ENCODE measurements around the gene FAM168A.

The FAM168A gene

DNA sequence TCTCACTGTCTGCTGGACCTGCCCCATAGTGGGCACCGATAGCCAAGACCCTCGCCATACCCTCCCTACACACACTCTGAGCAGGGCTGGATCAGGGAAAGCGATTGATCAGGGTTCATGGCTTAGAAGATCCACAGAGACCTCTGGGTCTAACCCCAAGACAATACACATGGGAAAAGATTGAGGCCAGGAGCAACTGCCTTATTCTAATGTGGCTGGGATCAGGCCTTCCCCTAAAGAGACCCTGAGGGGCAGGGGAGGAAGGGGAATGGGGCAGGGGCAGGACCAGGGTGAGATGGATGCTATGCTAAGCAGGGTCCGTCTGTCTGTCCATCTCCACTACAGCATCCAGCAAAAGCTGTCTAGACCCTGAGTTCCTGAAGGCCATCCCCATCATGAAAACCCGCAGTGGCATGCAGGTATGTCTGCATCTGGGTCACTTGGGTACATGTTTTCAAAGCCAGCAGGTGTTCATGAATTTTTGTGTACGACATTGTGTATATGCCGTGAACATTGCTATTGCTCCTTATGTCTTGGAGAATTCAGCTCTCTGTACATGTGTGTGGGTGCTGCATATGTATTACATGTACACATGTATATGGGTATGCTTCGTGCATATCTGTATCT, 237.1 kb downstream of the FAM168A start:
- no peak for DNase-seq

DNA sequence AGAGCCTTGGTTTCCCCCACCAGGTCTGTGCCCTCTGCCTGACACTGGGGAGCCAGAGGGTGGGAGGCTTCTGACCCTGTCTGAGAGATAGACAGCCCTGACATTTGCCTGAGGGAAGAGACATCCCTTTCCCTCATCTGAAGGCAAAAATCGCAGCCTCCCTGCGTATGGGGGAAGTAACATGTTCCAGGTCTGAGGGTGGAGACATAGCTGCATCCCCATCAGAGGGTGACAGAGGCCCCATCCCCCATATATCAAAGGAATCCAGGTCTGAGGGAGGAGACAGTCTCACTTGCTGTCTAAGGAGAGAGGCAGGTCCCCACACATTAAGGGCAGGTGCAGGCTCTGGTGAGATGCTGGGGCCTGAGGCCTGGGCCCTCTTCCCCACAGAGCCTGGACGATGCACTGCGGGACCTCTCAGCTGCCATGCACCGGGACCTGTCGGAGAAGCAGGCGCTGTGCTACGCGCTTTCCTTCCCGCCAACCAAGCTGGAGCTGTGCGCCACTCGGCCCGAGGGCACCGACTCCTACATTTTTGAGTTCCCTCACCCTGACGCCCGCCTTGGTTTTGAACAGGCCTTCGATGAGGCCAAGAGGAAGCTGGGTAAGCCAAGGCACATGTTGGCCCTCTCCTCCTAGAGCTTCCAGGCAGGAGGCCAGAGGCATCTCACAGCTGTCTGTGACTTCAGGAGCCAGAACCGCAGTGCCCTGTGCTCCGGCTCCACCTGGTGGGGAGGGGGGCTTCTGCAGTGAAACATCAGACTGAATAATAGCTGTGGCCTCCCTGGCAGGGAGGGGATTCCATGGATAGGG, 237.8 kb downstream of the FAM168A start:
- DNase-seq, result no peak

DNA sequence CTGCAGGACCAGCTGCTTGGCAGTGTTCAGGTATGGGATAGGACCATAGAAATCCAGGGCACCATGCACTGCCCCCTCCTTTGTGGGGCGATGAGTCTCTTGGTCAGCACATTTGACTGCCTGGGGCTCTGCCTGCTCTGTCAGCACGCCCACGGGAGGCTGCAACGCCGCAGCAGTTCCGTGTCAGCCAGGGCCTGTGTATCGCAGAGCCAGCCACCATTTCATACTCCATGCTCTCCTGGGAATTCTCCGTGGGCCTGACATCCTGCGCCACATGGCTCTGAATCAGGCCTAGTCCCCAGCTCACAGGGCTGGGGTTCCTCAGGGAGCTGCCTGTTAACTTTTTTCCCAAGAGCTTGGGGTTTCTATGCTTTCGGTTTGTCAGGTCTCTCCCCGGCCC, 238.6 kb downstream of the FAM168A start:
- no peak for DNase-seq

DNA sequence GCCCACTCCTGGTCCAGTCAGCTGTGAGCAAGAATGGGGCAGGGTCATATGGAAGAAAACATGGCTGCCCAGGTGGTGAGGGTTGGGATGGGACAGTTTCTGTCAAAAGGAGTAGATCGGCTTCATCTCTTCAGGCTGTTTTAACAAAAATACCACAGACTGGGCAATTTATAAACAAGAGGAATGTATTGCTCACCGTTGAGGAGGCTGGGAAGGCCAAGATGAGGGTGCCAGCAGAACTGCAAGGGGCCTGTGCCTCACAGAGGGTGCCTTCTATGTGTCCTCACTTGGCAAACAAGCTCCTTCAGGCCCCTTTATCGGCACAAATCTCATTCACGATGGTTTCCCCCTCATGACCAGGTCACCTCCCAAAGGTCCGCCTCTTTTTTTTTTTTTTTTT, 239.8 kb downstream of the FAM168A start:
- DNase-seq, result no peak

DNA sequence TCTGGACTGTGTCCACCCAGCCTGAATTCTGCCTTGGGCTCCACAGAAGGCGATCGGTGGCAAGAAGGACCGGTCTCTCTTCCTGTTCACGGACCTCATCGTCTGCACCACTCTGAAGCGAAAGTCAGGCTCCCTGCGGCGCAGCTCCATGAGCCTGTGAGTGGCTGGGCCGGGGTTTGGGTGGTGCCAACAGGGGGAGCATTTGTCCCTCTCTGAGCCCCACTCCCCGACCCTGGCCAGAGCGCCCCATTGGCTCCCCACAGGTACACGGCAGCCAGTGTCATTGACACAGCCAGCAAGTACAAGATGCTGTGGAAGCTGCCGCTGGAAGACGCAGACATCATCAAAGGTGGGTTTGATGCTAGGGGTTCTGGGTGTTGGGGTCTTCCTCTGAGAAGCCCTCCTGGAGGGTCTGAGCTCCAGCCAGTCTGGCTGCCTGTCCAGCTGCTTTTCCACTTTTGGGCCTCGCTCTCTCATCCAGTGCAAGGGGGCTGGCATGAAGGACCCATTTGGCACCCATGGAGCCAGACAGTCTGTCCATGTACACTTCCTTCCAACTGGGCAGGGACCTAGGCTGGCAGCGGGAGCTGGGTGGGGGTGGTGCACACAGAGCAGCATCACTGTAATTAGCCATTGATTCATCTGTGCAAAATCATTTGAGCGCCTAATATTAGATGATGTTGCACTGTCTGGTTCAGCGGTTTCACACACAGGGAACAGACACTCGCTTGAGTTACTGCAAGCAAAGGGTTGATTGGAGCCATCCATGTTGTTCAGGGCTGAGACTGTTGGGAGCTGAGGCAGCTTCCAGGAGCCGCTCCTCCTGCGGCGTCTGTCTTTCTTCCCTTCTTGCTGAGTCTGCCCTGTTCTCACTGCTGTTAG, 240.7 kb downstream of the FAM168A start:
- DNase-seq, result no peak

DNA sequence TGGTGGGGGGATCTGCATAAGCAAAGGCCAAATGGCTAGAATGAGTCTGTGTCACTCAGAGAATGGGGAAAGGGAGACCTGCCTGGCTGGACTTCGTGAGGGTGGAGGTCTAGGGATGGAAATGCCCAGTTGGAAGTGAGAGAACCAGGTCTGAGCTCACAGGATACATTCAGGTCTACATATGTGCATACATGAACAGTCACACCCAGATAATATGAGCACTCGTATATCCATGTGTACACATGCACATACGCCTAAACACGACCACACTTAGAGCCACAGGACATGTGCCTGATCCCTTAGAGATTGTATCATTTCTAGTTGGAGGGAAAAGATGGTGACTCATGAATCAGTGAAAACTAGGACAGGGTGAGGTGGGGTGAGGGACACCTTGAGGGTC, 242.8 kb downstream of the FAM168A start:
- no peak for DNase-seq

DNA sequence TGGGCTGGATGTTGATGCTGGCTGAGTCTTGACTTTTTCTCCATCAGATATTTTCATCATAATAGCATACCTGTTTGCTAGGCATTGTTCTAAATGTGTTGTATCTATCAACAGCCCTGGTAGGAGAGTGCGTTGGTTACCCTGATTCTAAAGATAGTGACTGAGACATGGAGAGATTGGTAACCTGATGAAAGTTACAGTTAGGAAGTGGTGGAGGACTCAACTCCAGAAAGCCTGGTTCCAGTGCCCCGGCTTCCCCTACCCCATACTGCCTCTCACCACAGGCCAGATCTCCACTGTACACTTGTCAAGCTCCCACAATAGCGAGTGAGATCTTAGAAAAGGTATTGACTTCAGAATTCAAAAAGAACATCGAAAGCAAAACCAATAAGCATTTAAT, 244.5 kb downstream of the FAM168A start:
- DNase-seq, result no peak

DNA sequence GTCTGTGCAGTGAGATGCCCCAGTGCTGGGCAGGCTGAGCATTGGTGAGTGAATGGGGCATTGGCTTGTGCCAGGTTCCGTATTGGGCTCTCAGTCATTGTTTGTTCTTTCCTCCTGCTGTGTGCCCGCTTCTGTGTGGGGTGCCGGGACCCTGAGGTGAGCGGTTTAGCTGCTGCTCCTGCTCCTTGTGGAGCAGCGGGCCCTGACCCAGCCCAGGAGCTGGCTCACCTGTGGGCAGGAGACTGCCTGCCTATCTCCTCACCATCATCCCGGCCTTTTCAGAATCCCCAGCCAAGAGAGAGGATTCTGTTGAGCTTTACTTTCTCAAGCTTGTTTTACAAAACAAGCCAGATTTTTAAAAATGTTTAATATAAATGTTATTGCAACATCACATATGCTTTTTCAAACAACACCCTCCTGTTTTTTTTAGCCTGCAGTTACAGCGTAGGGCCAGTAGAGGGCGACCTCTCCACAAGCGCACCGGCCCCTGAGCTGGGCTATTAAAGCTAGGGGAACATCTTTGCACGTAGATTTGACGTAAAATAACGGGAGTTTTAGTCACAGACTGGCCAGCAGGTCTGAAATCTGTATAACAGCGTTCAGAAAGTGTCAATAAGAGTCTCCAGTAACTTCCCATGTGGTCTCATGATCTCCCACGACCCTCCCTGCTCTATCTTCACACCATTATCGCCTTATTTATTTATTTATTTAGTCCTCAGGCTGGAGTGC, 246.8 kb downstream of the FAM168A start:
- peak in 1 of 2 experiments; percentile 40 for DNase-seq

Data from cerebellar nuclear complex (tissue), 1 donor.